ENCODE data around the gene NEURL2. TPM values are rescaled to one million over a fixed set of nuclear protein-coding genes. Genes with fewer than 3 reads are reported as not detected.

Gene NEURL2
- polyA plus RNA-seq, 3 donors = 0.14 to 1.1 TPM; not detected in 1

GRCh38 chr20:45919542-45920399 lies 28.8 kb upstream of the NEURL2 start:
- H4K20me1 ChIP-seq (ENCODE audit: insufficient read depth, low read length) = no peaks in the 10 kb centered on the region
- peaks cover 4 to 13% (median 7%) of the 10 kb centered on the region in 3 donors for H3K27me3 Mint-ChIP-seq (ENCODE audit: low read depth in 3 of 3)
- H3K4me3 Mint-ChIP-seq = no peak overlapping the region

More at GRCh38 chr20:45919542-45920399, 28.8 kb upstream of the NEURL2 start:
- no peak overlapping the region for H3K27ac ChIP-seq (ENCODE audit: low read depth in 1 of 2, low read length in 2 of 2)
- peaks cover 25 to 27% of the 10 kb centered on the region in 2 donors for H3K4me1 ChIP-seq (ENCODE audit: control insufficient read depth in 1 of 2, insufficient read depth in 2 of 2, low read length in 2 of 2)
- no peak overlapping the region for H3K4me2 ChIP-seq (replicated peaks; ENCODE audit: extremely low read depth, low read length, poor library complexity, severe bottlenecking)
- TF ChIP-seq CTCF (IDR thresholded peaks at IDR 0.05) = no peak
- H3K9ac ChIP-seq (ENCODE audit: insufficient read depth, low read length, poor library complexity, severe bottlenecking) = no peak overlapping the region
- H3K79me2 ChIP-seq (ENCODE audit: insufficient read depth, low read length) = no peaks in the 10 kb centered on the region
- peaks cover 22% of the 10 kb centered on the region for H3K4me1 Mint-ChIP-seq
- no peaks in the 10 kb centered on the region for H3K27me3 ChIP-seq (ENCODE audit: control insufficient read depth in 2 of 2, insufficient read depth in 2 of 2, low read length in 2 of 2)
- H3K9me3 ChIP-seq (replicated peaks in 1 of 2; ENCODE audit: control insufficient read depth in 1 of 2, insufficient read depth in 1 of 2, low read length in 2 of 2) = no peaks in the 10 kb centered on the region
- H3K9me3 Mint-ChIP-seq = peaks cover 0 to 2% (median 0%) of the 10 kb centered on the region in 7 donors
- no peak overlapping the region for H2AFZ ChIP-seq (ENCODE audit: insufficient read depth, low read depth, low read length, poor library complexity, severe bottlenecking)
- intact Hi-C loops (cut with micrococcal nuclease) = no loop called here
- no peak for DNase-seq
- no peak overlapping the region for H3K4me3 ChIP-seq (replicated peaks in 1 of 3; ENCODE audit: low read depth in 2 of 3, low read length in 3 of 3)
- WGBS (ENCODE audit: insufficient coverage) = 82% methylated on average over 10 of the region's 11 CpGs
- no peak overlapping the region for H3K27ac Mint-ChIP-seq
- no peaks in the 10 kb centered on the region for H3K36me3 Mint-ChIP-seq
- H3K36me3 ChIP-seq (replicated peaks in 1 of 2; ENCODE audit: control insufficient read depth in 1 of 2, insufficient read depth in 2 of 2, low read length in 2 of 2) = no peaks in the 10 kb centered on the region
